Measurements from ENCODE around the gene POU5F2. TPM values are rescaled to one million over a fixed set of nuclear protein-coding genes. Genes with fewer than 3 reads are reported as not detected.

The POU5F2 gene
- polyA plus RNA-seq (ENCODE audit: insufficient read length) = 0.08 TPM
- long read RNA-seq, donor 1 = 0 reads
- long read RNA-seq, donor 2 = 0 reads
- long read RNA-seq, donor 3, full-length matches to known transcripts = 2 of 2 reads
- long read RNA-seq, donor 3, partial matches to known transcripts = 0 of 2 reads
- long read RNA-seq, donor 3, other reads (novel, unspliced or antisense) = 0 of 2 reads
- long read RNA-seq, donor 4 = 0 reads
- long read RNA-seq, donor 5 = 0 reads
- long read RNA-seq, donor 6, full-length matches to known transcripts = 4 of 4 reads
- long read RNA-seq, donor 6, partial matches to known transcripts = 0 of 4 reads
- long read RNA-seq, donor 6, other reads (novel, unspliced or antisense) = 0 of 4 reads
- long read RNA-seq, donor 7, full-length matches to known transcripts = 1 of 1 reads
- long read RNA-seq, donor 7, partial matches to known transcripts = 0 of 1 reads
- long read RNA-seq, donor 7, other reads (novel, unspliced or antisense) = 0 of 1 reads
- long read RNA-seq, donor 8 = 0 reads

DNA sequence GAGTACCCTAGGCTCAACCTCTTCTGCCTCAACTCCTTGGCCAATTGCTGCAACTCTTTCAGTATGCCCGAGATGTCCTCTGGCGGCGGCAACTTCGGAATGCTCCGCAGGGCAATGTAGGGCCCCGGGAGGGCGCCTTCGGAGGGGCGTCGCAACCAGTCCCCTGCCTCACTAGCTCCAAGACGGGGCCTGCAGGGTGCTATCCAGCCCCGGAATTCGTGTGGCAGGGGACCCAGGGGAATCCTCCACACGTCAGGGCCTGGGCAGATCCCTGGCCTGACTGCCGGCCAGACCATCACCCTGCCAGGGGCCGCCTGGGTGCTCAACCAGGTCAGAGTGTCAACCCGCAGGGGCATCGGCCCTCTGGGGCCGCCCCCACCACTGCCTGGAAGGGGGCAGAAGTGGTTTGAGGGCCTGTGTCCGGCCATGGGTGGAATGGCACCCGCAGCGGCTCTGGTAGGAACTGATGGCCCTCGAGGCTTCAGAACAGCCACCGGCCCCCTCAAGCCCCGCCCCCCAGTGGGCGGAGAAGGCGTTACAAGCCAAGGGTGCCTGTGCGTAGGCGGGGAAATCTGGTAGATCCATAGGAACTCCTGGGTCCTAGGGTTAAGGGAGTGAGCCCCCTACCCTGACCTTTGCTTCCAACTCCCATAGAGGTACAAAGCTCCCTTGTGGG, at the start of gene POU5F2:
Gene POU5F2 (minus strand): TSS at position 465 of the 676 bp plus-strand sequence. CDS start 37 bp downstream, at position 428.
- no peak for DNase-seq

GRCh38 chr5:93790401-93790800, 49.0 kb upstream of the POU5F2 start:
- DNase-seq = no peak

GRCh38 chr5:93789173-93790067, 48.0 kb upstream of the POU5F2 start:
- DNase-seq = no peak

DNA sequence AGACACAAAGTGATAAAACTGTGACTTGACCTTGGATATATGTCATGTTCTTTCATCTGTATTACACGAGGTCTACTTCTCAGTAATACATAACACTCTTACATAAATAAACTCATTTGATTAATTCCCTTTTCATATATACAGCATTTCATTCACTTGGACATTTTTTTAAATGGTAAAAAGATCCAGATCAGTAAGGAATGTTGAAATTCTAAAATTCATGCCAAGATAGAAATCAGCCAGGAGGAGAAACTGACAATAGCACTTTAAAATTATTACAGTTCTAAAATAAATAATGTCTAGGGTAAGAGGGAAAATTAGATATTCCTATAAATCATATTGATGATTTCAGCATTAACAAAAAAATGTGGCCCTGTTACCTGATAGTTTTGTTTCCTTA, 46.2 kb upstream of the POU5F2 start:
- DNase-seq = no peak

GRCh38 chr5:93785475-93785874, 44.1 kb upstream of the POU5F2 start:
- no peak for DNase-seq

GRCh38 chr5:93782978-93783377, 41.6 kb upstream of the POU5F2 start:
- DNase-seq = no peak

GRCh38 chr5:93777620-93778019, 36.2 kb upstream of the POU5F2 start:
- no peak for DNase-seq

DNA sequence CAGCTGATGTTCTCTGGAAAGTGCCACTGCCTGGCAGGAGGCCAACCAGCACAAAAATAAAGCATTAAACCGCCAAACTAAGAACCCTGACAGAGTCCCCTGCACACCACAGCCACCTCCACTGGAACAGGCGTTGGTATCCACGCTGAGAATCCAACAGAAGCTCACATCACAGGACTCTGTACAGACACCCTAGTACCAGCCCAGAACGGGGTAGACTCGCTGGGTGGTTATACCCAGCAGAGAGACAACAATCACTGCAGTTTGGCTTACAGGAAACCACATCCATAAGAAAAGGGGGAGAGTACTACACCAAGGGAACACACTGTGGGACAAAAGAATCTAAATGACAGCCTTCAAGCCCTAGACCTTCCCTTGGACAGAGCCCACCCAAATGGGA, 15.0 kb upstream of the POU5F2 start:
- DNase-seq = no peak

DNA sequence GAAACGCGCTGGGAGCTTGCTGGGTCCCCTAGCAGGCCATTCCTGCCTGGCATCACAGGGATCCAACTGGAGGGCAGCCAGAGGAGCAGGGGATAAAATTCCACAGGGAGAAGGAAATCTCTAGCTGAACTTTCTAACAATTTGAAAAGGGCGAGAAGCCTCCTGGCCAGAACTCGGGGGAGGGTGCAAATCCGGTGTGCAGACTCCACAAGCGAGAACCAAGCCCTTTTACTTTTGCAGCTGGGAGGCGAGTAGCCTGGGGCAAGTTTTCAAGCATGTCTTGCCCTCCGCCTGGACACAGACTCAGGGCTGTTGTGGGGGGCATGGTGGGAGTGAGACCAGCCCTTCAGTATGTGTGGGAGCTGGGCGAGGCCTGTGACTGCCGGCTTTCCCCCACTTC, 14.3 kb upstream of the POU5F2 start:
- no peak for DNase-seq

- no peak for DNase-seq
Observed at GRCh38 chr5:93748875-93749397, 7.5 kb upstream of the POU5F2 start.

- DNase-seq = no peak
Observed at GRCh38 chr5:93746406-93747056, 5.1 kb upstream of the POU5F2 start.

- DNase-seq = no peak
Observed at GRCh38 chr5:93736284-93736683, 5.1 kb downstream of the POU5F2 start.

DNA sequence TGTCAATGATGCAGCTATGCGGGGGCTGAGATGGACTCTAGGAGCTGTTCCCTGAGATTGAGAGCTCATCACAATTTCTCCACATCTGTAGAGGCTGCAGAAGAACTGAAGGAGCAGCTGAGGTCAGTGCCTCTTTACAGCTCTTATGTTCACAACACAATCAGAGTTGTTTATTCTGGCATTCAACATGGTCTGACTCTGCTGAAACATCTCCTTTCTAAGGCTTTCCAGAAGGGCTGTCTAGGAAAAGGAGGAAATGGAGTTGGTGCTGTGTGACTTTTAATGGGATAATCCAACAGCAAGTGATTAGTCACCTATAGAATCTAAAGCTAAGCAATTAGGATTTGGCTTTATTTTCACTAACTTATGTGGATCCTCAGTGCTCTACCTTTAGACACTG, 6.0 kb downstream of the POU5F2 start:
- DNase-seq = no peak

- no peak for DNase-seq
Observed at GRCh38 chr5:93731987-93732386, 9.4 kb downstream of the POU5F2 start.

DNA sequence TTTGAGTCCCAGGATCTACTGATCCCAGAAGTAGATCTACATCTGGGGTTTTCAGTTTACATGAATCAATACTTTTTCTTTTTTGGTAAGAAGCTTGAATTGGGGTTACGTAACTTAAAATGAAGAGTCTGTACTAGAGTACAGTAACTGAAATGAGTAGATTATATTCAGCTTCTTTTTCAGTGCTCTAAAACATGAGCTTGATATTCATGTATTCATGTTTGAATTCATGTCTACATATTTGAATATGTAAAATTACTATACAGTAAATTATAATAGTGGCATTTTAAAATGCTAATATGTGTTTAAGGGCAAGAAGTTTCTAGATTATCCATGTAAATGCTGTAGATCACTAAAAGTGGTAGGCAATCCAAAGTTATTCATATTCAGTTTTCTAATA, 14.8 kb downstream of the POU5F2 start:
- DNase-seq = no peak

GRCh38 chr5:93724791-93725190, 16.6 kb downstream of the POU5F2 start:
- DNase-seq = no peak

DNA sequence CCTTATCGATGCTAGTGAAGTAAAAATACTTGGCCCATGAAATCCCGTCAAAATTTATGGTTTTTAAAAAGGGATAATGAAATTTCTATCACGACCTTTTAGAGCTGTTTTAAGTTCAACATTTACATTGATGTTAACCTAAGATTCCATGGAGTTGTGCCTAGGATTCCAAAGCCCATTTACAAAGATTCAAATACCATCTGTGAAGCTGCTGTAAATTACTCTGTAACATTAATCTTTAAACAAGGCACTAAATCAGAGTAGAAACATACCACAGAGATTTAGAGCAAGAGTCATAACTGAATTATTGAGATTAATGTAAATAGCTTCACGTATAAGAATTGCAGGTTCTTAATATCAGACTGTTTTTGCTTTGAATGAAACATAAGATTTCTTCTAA, 17.7 kb downstream of the POU5F2 start:
- no peak for DNase-seq

- no peak for DNase-seq
Observed at GRCh38 chr5:93723005-93723404, 18.4 kb downstream of the POU5F2 start.

- no peak for DNase-seq
Observed at GRCh38 chr5:93722588-93722987, 18.8 kb downstream of the POU5F2 start.

DNA sequence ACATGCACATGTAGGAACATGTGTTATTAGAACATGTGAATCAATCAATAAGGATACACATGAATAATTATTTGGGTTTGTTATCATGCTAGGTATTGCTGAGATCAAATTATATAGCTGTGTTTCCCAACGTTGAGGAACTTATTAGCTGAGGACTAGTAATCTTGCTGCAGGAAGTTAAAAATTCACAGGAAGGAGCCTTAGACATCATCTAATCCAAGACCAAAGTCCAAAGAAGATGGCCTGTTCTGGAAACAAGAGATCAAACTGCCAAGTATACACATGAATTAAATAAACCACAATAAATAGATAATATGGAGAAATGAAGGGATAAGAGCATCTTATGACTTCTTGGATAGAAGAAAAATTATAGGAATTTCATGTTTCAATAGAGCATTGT, 19.9 kb downstream of the POU5F2 start:
- no peak for DNase-seq

- DNase-seq = peak; percentile 36
Observed at GRCh38 chr5:93721071-93721470, 20.3 kb downstream of the POU5F2 start.

GRCh38 chr5:93717162-93717561, 24.2 kb downstream of the POU5F2 start:
- DNase-seq = no peak
